ENCODE measurements around the gene LARGE1. TPM values are rescaled to one million over a fixed set of nuclear protein-coding genes. Genes with fewer than 3 reads are reported as not detected.
"Not testable (repeated sequence)": the region's sequence is repeated elsewhere in the genome, so short reads cannot be mapped to it uniquely, and the experiment has no call there.

The LARGE1 gene
- total RNA-seq, 1 donor = 13.4 TPM

DNA sequence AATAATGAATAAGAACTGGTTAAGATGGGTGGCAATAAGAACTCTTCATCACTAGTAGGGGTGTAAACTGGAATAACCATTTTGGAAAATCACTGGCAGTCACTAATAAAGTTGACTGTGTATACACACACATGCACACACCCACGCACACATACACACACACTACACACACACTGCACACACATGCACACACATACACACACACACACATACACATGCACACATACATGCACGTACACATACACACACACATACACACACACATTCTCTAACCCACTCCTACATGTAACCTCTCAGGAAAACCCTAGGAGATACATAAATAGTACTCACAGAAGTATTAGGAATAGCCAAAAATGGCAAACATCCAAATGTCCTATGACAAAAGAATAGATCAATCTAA is 455.6 kb downstream of the LARGE1 start:
- TF ChIP-seq, protein P1, sequence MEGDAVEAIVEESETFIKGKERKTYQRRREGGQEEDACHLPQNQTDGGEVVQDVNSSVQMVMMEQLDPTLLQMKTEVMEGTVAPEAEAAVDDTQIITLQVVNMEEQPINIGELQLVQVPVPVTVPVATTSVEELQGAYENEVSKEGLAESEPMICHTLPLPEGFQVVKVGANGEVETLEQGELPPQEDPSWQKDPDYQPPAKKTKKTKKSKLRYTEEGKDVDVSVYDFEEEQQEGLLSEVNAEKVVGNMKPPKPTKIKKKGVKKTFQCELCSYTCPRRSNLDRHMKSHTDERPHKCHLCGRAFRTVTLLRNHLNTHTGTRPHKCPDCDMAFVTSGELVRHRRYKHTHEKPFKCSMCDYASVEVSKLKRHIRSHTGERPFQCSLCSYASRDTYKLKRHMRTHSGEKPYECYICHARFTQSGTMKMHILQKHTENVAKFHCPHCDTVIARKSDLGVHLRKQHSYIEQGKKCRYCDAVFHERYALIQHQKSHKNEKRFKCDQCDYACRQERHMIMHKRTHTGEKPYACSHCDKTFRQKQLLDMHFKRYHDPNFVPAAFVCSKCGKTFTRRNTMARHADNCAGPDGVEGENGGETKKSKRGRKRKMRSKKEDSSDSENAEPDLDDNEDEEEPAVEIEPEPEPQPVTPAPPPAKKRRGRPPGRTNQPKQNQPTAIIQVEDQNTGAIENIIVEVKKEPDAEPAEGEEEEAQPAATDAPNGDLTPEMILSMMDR (IDR thresholded peaks at IDR 0.05; ENCODE audit: insufficient read depth, low read depth, low read length) = no peak
- H3K4me3 ChIP-seq (ENCODE audit: low read depth, low read length) = no peak overlapping the region
- no peak for DNase-seq (ENCODE audit: low read depth)

- TF ChIP-seq, protein P1 (IDR thresholded peaks at IDR 0.05; ENCODE audit: insufficient read depth, low read depth, low read length) = no peak
- DNase-seq (ENCODE audit: low read depth) = no peak
- H3K4me3 ChIP-seq (ENCODE audit: low read depth, low read length) = no peak overlapping the region
Observed at GRCh38 chr22:33461698-33462434, 458.4 kb downstream of the LARGE1 start.

- not testable (repeated sequence) for H3K4me3 ChIP-seq (ENCODE audit: low read depth, low read length); DNase-seq (ENCODE audit: low read depth)
Observed at GRCh38 chr22:33461245-33461644, 459.0 kb downstream of the LARGE1 start.

- DNase-seq (ENCODE audit: low read depth) = no peak
- H3K4me3 ChIP-seq (ENCODE audit: low read depth, low read length) = no peak overlapping the region
- TF ChIP-seq, protein P1 (IDR thresholded peaks at IDR 0.05; ENCODE audit: insufficient read depth, low read depth, low read length) = no peak
Observed at GRCh38 chr22:33459137-33459536, 461.1 kb downstream of the LARGE1 start.

DNA sequence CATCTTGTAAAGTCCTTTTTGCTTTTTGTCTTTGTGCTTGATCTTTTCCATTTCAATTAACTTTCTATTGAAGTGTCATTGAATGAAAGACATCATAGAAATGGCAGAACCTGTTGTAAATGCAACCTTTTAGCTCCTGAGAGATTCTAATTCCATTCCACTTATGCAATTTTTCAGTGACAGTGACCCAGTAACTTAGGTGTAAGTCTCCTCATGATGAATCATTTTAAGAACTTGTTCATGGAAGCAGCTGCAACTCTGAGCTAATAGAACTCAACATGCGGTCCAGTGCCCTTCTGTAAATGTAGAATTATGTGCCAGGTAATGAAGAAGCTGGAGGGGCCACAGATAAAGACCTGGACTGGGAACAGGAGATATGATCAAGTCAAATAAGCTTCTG is 463.8 kb downstream of the LARGE1 start:
- H3K4me3 ChIP-seq (ENCODE audit: low read depth, low read length) = no peak overlapping the region
- TF ChIP-seq, protein P1 (IDR thresholded peaks at IDR 0.05; ENCODE audit: insufficient read depth, low read depth, low read length) = no peak
- DNase-seq (ENCODE audit: low read depth) = no peak

DNA sequence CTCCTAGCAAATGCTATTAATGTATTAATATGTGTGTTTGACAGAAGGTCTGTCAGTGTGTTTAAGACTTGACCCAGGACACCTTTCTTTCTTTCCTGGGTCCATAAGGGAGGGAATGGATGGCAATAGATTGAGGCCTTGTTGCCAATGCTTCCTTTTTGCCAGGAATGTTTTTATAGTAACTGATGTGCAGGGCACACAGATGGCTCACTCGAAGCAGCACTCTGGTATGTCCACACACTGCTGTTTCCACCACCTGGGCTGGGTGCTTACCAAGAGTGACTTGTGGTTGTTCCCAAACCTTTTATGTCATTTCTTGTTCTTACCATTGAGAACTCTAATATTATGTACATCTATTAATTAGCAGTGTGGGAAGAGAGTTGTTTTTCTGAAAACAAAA is 465.2 kb downstream of the LARGE1 start:
- DNase-seq (ENCODE audit: low read depth) = no peak
- H3K4me3 ChIP-seq (ENCODE audit: low read depth, low read length) = no peak overlapping the region
- TF ChIP-seq, protein P1 (IDR thresholded peaks at IDR 0.05; ENCODE audit: insufficient read depth, low read depth, low read length) = no peak

GRCh38 chr22:33451866-33452469 is 468.3 kb downstream of the LARGE1 start:
- H3K4me3 ChIP-seq (ENCODE audit: low read depth, low read length) = no peak overlapping the region
- TF ChIP-seq, protein P1 (IDR thresholded peaks at IDR 0.05; ENCODE audit: insufficient read depth, low read depth, low read length) = no peak
- DNase-seq (ENCODE audit: low read depth) = no peak
